Subcutaneous adipose tissue (tissue), 4 donors: Measurements from ENCODE around the gene MANSC4. TPM values are rescaled to one million over a fixed set of nuclear protein-coding genes. Genes with fewer than 3 reads are reported as not detected.

Experiments
- total RNA-seq, 4 donors: library from RNA; depleted of rRNA; stranded (reverse); fragments of >200 nt; gene quantifications; one replicate each; pipeline ENCODE4 v1.1.0, GENCODE V29; 2016
- TF ChIP-seq, protein P1 (sequence below): fragments of 450-650 bp; IDR thresholded peaks from one replicate; pipeline ENCODE4 v1.5.1; 2016; ENCODE audit warnings: low read depth, mild to moderate bottlenecking, control low read depth, antibody characterized with exemption, moderate library complexity

Gene MANSC4
- total RNA-seq, 4 donors from 2014 or later = 0.85 TPM; not detected in 3

DNA sequence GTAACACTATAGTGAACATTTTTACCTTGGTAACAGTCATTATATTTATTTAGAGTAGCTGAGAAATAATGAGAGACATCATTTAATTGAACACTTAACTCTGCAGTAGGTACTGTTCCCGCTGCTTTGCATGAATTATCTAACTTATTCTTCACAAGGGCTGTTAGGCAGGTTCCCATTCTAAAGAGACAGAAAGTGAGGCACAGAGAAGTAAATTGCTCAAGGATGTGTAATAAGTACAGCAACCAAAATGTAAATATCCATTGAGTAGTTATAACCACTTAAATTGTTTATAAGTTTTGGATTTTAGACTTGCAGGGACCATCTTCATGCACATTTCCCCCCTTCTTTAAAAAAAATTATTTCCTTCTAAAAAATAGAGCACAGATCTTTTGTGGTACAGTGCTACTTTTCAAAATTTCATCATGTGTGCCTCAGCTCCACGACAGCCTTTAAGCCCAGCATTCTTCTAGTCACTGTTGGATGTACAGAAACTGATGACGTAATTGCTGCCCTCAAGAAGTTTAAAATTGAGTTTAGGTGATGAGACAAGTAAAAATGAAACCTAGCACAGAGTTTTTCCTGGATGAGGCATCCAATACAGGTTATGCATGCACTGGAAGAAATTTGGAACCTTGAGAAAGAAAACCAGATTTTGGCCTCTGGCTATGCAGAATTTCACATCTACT lies 6.0 kb upstream of the MANSC4 start:
- TF ChIP-seq, protein P1, sequence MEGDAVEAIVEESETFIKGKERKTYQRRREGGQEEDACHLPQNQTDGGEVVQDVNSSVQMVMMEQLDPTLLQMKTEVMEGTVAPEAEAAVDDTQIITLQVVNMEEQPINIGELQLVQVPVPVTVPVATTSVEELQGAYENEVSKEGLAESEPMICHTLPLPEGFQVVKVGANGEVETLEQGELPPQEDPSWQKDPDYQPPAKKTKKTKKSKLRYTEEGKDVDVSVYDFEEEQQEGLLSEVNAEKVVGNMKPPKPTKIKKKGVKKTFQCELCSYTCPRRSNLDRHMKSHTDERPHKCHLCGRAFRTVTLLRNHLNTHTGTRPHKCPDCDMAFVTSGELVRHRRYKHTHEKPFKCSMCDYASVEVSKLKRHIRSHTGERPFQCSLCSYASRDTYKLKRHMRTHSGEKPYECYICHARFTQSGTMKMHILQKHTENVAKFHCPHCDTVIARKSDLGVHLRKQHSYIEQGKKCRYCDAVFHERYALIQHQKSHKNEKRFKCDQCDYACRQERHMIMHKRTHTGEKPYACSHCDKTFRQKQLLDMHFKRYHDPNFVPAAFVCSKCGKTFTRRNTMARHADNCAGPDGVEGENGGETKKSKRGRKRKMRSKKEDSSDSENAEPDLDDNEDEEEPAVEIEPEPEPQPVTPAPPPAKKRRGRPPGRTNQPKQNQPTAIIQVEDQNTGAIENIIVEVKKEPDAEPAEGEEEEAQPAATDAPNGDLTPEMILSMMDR = no peak

DNA sequence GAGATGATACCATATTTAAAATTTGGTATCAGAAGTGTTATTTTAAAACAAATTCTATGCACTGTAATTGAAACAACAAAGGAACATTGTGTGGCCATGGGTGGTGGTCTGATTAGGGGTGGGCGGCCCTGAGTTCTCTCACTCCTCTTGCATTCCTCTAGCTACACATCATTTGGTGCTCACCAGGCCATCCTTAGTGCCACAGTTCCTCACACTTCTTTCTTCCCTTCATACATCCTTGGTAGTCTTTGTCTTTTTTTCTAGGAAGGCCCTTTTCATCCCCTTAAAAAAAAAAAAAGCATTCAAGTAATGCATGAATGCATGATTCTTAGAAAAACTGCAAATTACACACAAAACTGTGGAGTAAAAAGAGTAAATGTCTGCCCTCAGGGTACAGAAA lies 2.4 kb upstream of the MANSC4 start:
- TF ChIP-seq, protein P1 = no peak

DNA sequence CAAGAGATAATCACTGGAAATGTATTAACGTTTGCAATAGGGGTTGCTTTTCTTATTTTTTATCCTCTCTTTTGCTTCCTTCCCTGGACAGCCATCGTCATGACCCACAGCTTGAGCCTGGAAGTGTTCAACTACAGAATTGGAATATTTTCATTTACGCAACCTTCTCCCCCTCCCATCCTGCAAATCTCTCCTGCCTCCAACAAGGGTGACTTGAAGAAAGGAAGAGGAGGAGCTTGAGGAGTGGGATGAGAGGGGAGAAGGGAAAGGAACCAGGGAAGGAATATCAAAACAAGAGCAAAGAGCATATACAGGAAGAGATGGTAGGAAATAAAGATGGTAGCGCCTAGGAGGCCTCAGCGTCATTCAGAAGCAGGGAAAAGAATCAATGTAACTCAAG lies 1.6 kb upstream of the MANSC4 start:
- TF ChIP-seq, protein P1 = no peak

DNA sequence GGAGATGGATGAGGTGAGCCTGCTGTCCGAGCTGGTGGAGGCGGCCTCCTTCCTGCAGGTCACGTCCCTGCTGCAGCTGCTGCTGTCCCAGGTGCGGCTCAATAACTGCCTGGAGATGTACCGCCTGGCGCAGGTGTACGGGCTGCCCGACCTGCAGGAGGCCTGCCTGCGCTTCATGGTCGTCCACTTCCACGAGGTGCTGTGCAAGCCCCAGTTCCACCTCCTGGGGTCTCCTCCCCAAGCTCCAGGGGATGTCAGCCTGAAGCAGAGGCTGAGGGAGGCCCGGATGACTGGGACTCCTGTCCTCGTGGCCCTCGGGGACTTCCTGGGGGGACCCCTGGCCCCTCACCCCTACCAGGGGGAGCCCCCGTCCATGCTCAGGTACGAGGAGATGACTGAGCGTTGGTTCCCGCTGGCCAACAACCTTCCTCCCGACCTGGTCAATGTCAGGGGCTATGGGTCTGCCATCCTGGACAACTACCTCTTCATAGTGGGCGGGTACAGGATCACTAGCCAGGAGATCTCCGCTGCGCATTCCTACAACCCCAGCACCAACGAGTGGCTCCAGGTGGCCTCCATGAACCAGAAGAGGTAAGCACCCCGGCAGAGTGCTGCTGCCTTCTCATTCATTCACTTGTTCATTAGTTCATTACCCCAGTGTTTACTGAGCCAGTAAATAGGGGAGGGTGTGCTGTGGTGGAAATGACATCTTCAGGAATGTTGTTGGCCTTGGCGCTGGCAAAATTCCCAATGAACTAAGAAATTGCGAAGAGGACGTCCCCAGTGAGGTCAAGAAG lies 774 bp upstream of the MANSC4 start:
- TF ChIP-seq, protein P1 = no peak

DNA sequence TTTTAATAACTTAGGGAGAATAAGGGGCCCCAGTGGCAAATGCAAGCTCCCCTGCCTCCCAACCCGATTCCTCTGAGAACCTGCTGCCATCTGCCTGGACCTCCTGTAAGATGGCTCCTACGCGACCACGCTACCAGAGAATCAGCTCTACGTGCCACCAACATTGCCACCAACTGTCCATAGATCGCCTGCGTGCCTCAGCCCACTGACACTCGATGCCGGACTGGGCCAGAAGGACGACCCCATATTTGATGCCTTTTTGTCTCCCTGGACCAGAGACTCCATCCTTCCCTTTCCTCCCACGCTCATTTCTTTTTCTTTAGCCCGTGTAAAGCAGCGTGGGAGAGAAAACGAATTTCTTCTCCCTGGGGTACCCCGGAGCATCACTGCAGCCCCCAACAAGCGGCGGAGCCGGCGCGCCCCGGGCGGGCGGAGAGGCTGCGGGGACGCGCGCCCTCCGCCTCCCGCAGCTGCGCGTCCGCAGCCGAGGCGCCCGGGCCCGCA lies 568 bp downstream of the MANSC4 start:
- TF ChIP-seq, protein P1 = no peak

DNA sequence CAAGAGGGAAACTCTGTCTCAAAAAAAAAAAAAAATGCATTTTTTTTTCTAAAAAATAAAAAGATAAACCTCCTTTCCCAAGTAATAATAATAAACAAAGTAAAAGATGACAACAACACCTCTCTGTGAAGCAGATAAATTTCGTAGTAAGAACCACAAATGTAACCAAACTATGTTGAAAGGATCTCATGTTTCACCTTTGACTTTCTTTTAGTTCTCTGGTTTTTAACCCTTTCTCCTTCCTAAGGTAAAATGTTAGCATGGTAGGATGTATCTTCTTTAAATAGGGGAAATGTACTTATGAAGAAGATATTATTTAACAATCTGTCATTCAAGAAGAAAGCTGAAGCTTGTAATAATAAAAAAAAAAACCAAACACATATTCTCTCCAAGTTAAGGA lies 1.8 kb downstream of the MANSC4 start:
- TF ChIP-seq, protein P1 = no peak

DNA sequence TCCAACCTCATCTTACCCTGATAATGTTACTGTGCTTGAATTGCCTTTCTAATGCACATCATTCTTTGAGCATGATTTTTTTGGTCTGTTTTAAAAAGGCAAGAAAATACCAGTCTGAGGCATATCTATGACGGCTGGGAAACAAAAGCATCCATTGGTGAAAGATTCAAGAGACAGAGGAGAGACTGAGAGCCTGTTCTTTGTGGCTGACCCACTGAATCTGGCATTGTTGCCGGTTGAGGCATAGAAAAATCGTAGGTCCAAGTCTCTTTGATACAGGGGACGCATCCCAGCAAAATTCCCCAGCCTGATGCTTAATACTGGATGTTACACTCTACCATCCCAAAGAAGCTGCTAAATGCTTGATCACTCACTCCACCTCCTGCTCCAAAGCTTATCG lies 2.9 kb downstream of the MANSC4 start:
- TF ChIP-seq, protein P1 = no peak
